Fibroblast of skin of abdomen (primary cell): ENCODE data around the gene ITIH3.
A peak's percentile ranks its signal among the peaks of the same experiment; 100 is the strongest.

Experiments
- DNase-seq: peaks from one replicate; pipeline ENCODE4 v3.0.0-alpha.2; 2013

ITIH3 gene

GRCh38 chr3:52793702-52794611, 639 bp upstream of the ITIH3 start:
- DNase-seq: no peak

- DNase-seq: no peak
Observed at GRCh38 chr3:52795298-52795900, 803 bp downstream of the ITIH3 start.

GRCh38 chr3:52796411-52796810, 1.8 kb downstream of the ITIH3 start:
- no peak for DNase-seq

GRCh38 chr3:52798376-52798977, 3.9 kb downstream of the ITIH3 start:
- peak; percentile 13 for DNase-seq

- no peak for DNase-seq
Observed at GRCh38 chr3:52798978-52799476, 4.4 kb downstream of the ITIH3 start.

DNA sequence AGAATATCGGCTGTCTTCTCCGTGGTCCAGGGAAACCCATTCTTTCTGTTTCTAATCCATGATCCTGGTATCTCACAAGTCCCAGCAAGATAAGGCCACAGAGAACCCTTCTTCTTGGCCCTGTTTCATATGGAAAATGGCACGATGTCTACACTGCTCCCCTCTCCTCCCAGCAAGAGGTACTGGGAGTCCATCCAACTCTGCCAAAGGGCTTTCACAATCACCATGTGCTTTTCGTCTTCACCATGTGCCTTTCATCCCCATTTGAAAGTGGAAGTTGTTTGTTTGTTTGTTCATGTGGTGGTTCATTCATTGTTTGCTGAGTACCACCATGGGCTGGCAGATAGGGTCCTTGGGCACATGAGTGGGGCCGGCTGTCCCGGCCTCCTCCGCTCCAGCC, 5.5 kb downstream of the ITIH3 start:
- no peak for DNase-seq

DNA sequence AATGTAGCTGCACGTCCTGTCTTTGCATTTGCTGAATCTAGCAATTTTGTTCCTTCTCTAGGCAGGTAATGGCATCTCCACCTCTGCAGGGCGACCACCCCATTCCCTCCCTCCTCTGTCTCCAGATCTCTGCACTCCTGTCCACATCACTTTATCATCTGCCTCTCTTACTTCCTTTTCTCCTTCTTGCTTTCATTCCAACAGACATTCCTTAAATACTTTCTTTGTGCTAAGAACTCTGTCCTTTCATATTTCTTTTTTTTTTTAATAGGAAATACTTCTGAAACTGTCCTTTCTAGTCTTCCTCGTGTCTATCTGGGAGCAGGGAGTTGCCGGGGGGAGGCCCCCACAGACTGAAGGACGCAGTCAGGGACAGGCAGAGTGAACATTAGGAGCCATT, 7.2 kb downstream of the ITIH3 start:
- peak; percentile 13 for DNase-seq

DNA sequence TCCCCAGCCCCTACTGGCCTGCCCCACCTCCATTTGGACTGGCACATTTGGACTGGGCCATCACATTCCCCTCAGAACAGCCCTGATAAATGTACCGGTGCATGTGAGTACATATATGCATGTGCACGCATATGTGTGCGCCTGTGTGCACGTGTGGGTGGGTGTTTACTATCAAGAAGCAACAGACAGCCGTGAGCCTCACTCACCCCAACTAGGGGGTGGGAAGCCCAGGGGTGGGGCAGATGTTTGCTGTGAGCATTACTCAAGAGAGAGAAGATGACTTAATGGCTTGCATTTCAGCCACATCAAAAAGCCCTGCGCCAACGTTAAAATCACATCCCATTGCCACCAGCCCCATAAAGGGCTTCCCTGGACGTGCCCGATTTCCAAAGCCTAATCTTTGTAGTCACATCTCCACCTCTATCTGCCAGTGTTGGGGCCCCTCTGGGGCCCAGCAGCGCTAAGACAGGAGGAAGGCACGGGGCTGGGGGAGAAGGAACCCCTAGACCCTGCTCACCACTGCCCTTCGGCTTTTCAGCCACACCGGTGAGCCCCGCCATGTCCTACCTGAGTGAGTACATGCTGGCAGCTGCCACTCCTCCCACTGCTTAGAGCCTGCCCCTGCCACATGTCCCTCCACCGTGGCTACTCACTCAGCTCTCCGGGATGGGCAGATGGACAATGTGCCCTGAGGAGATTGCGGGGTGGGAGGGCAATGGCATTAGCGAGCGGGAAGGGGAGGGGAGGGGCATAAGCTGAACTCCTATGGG, 10.9 kb downstream of the ITIH3 start:
- DNase-seq: no peak

GRCh38 chr3:52809149-52809548, 14.6 kb downstream of the ITIH3 start:
- DNase-seq: no peak

DNA sequence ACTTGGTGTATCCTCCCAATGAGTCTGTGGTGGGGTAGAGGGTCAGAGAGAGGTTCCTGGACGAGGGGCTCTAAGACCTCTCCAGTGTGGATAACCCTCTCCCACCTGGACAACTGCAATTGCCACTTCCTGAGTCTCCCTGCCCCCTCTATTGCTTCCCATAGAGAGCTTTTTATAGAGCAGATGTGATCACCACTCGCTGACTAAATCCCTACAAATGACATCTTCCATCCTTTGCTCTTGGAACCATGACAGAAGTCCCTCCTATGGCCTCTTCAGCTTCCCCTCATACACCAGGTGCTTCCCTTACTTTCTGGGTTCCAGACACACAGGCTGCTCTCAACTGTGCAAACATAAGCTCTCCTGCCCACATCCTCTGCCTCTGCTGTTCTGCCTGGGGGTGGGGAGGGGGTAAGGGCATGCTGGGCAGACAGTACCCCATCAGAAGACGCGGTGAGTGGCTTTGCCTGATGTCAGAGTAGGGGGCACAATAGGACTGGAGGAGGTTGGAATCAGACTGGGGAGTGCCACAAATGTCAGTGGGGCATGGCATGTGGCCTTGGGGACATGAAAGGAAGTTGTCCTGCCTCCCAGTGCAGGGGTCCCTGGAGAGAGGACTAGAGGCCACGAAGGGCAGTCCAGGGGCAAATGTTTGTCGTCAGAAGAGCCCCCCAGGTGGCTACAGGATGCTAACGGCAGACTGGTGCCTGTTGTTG, 15.2 kb downstream of the ITIH3 start:
- DNase-seq: no peak

DNA sequence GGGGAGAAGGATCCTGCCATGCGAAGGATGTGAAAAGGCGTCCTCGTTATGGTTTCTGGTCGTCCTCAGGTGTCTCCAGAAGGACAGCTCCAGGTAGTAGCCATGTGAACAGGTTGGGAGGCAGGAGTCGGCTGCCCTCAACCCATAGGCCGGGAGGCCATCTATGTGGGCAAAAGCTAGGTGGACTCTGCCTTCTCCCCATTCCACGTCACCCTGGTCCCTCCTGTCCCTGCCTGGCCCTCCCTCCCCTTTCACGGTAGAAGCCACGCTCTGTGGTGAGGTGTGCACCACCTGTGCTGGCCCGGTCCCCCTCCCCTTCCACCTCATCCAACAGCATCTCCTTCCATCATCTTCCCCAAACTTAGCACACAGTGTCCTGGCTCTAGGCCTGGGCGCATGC, 16.3 kb downstream of the ITIH3 start:
- DNase-seq: no peak

DNA sequence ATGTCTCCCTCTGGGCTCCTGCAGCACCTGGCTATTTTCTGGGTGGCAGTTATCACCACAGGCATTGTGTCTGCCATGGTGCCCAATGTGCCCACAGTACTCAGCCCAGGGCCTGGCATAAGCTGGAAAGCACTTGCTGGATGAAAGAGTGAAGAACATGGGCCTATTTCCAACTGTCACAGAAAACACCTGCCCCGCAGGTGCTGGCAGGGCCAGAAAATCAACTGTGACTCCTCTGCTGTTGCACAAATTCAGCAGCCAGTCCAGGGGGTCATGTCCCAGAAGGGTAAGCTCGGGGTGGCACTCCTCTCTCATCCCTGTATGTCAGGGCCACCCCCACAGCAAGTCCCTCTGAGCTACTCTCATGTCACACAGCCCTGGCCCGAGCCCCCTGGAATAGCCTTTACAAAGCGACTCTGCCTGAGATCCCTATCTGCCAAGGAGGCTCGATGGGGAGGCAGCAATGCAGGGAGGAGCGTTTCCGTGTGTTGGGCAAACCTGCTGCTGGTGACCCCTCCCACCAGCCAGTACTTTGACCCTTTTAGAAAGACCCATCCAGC, 16.9 kb downstream of the ITIH3 start:
- no peak for DNase-seq

GRCh38 chr3:52813810-52814209, 19.2 kb downstream of the ITIH3 start:
- DNase-seq: no peak

GRCh38 chr3:52816199-52816598, 21.6 kb downstream of the ITIH3 start:
- no peak for DNase-seq

- no peak for DNase-seq
Observed at GRCh38 chr3:52816654-52817053, 22.1 kb downstream of the ITIH3 start.

DNA sequence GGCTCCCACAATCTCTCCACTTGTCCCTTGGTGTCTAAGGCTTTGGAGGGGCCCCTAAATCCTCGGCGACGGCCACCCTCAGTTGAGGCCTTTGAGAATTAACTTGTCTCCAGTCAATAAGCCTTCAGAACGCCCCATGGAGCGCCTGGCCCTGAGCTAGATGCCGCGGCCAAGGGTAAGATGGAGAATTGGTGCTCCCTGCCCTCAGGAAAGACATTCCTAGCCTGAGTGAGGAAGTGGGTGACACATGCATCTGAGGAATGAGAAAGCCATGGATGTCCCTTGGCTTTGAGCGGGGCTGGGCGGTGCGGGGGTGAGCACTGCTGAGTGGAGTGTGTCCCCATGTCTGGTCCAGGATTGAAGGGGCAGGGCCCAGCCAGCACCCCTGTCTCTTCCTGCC, 22.6 kb downstream of the ITIH3 start:
- DNase-seq: no peak

GRCh38 chr3:52817860-52818259, 23.3 kb downstream of the ITIH3 start:
- no peak for DNase-seq

DNA sequence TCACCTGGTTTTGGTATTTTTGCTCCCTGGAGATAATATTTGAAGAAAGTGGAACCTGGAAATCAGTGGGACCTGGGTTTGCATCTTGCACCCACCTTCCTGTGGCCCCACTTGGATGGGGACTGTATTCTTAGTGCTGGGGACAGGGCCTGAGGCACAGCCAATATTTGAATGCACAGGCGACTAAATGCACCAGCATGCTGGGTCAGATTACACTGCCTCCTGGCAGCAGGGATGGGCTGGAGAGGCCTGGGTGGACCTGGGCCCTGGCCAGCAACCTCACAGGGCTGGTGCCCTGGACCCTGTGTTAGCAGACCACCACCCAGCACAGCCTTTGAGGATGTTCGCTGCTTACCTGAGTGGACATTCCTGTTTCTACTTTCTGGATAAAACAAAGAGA, 25.3 kb downstream of the ITIH3 start:
- no peak for DNase-seq

- no peak for DNase-seq
Observed at GRCh38 chr3:52820736-52821135, 26.1 kb downstream of the ITIH3 start.

- no peak for DNase-seq
Observed at GRCh38 chr3:52822363-52822762, 27.8 kb downstream of the ITIH3 start.

GRCh38 chr3:52824037-52824436, 29.4 kb downstream of the ITIH3 start:
- no peak for DNase-seq

- DNase-seq: peak; percentile 13
Observed at GRCh38 chr3:52827441-52827840, 32.8 kb downstream of the ITIH3 start.
